WTC11 (cell line): Measurements from ENCODE around the gene IL2RA. TPM values are rescaled to one million over a fixed set of nuclear protein-coding genes. Genes with fewer than 3 reads are reported as not detected.

Experiments used
- ATAC-seq: fragments of 200-7000 bp; cut with Tn5 transposase; 2 replicates; pipeline ENCODE4 v1.10.0; 2021; ENCODE audit warnings: mild to moderate bottlenecking, moderate library complexity
- CTCF ChIA-PET: fragments of 300-600 bp; sonication (Branson Sonifier 250); formaldehyde crosslinking; loops from one replicate; lab custom pipeline; 2021; ENCODE audit warnings: antibody characterized with exemption; lab: Charles Lee
- POLR2A ChIA-PET: fragments of 350-600 bp; sonication (Branson Sonifier 250); formaldehyde crosslinking; loops from one replicate; lab custom pipeline; 2021; ENCODE audit warnings: antibody characterized with exemption; lab: Charles Lee
- DNase-seq: peaks from one replicate; pipeline ENCODE4 v3.0.0; 2021; ENCODE audit warnings: low spot score
- H3K27ac Mint-ChIP-seq: 2 replicates; pipeline ENCODE4 v1.8.0; 2021; ENCODE audit warnings: mixed read lengths
- H3K27me3 Mint-ChIP-seq: 2 replicates; pipeline ENCODE4 v1.8.0; 2021; ENCODE audit warnings: low read depth, mild to moderate bottlenecking, moderate library complexity, mixed read lengths
- H3K36me3 Mint-ChIP-seq: 2 replicates; pipeline ENCODE4 v1.8.0; 2021; ENCODE audit warnings: mixed read lengths
- H3K4me1 Mint-ChIP-seq: 2 replicates; pipeline ENCODE4 v1.8.0; 2022; ENCODE audit warnings: mixed read lengths
- H3K4me3 Mint-ChIP-seq: 2 replicates; pipeline ENCODE4 v1.8.0; 2021; ENCODE audit warnings: mild to moderate bottlenecking, moderate library complexity, mixed read lengths
- H3K9me3 Mint-ChIP-seq: 2 replicates; pipeline ENCODE4 v1.8.0; 2021; ENCODE audit warnings: mixed read lengths
- ETV6 ChIP-seq: sonication (generic); formaldehyde crosslinking; IDR thresholded peaks from 2 replicates; pipeline ENCODE4 v1.8.1; 2022; ENCODE audit warnings: mild to moderate bottlenecking, missing genetic modification reagents
- FOXP1 ChIP-seq: sonication (generic); formaldehyde crosslinking; IDR thresholded peaks from 2 replicates; pipeline ENCODE4 v1.8.0; 2022; ENCODE audit warnings: missing genetic modification reagents, mild to moderate bottlenecking, moderate library complexity, borderline replicate concordance
- GRHL2 ChIP-seq: fragments of 250-450 bp; sonication (Bioruptor Pico); IDR thresholded peaks from 2 replicates; pipeline ENCODE4 v1.8.0; 2022; ENCODE audit warnings: mild to moderate bottlenecking, moderate library complexity; ENCODE audit not compliant: insufficient replicate concordance, severe bottlenecking
- IRF2 ChIP-seq: sonication (generic); formaldehyde crosslinking; IDR thresholded peaks from 2 replicates; pipeline ENCODE4 v1.8.0; 2022; ENCODE audit warnings: low read depth, missing genetic modification reagents, borderline replicate concordance
- TEAD1 ChIP-seq: sonication (generic); formaldehyde crosslinking; IDR thresholded peaks from 2 replicates; pipeline ENCODE4 v1.8.0; 2022; ENCODE audit warnings: mild to moderate bottlenecking, missing genetic modification reagents
- TEAD4 ChIP-seq: sonication (generic); formaldehyde crosslinking; IDR thresholded peaks from 2 replicates; pipeline ENCODE4 v1.8.0; 2022; ENCODE audit warnings: mild to moderate bottlenecking, missing genetic modification reagents
- ZNF121 ChIP-seq: sonication (generic); formaldehyde crosslinking; IDR thresholded peaks from 2 replicates; pipeline ENCODE4 v1.8.0; 2023; ENCODE audit warnings: missing genetic modification reagents
- ZNF138 ChIP-seq: sonication (generic); formaldehyde crosslinking; conservative IDR thresholded peaks from 2 replicates; pipeline ENCODE4 v1.8.1; 2022; ENCODE audit warnings: mild to moderate bottlenecking, moderate library complexity, missing genetic modification reagents
- ZNF423 ChIP-seq: fragments of 250-450 bp; sonication (Bioruptor Pico); IDR thresholded peaks from 2 replicates; pipeline ENCODE4 v2.1.2; 2022; ENCODE audit warnings: mild to moderate bottlenecking, moderate library complexity
- ZNF671 ChIP-seq: fragments of 250-450 bp; sonication (Bioruptor Pico); IDR thresholded peaks from 2 replicates; pipeline ENCODE4 v1.8.0; 2021; ENCODE audit warnings: mild to moderate bottlenecking
- total RNA-seq: library from RNA; stranded (reverse); gene quantifications from 3 replicates; pipeline ENCODE4 v1.2.3, GENCODE V29; 2021
- TF ChIP-seq, protein P1 (sequence below): sonication (generic); formaldehyde crosslinking; IDR thresholded peaks from 2 replicates; pipeline ENCODE4 v1.8.1; 2022; ENCODE audit warnings: missing genetic modification reagents, borderline replicate concordance
- TF ChIP-seq, protein P2 (sequence below): sonication (generic); formaldehyde crosslinking; IDR thresholded peaks from 2 replicates; pipeline ENCODE4 v1.8.1; 2022; ENCODE audit warnings: mild to moderate bottlenecking, missing genetic modification reagents, moderate library complexity, borderline replicate concordance
- TF ChIP-seq, protein P3 (sequence below): sonication (generic); formaldehyde crosslinking; IDR thresholded peaks from 2 replicates; pipeline ENCODE4 v1.8.1; 2023; ENCODE audit warnings: mild to moderate bottlenecking, missing genetic modification reagents, moderate library complexity
- TF ChIP-seq, protein P4 (sequence below): sonication (generic); formaldehyde crosslinking; IDR thresholded peaks from 2 replicates; pipeline ENCODE4 v1.8.0; 2023; ENCODE audit warnings: missing genetic modification reagents, mild to moderate bottlenecking, borderline replicate concordance
- TF ChIP-seq, protein P5 (sequence below): fragments of 250-450 bp; sonication (Bioruptor Pico); IDR thresholded peaks from 2 replicates; pipeline ENCODE4 v1.8.0; 2021; ENCODE audit warnings: mild to moderate bottlenecking
- TF ChIP-seq, protein P6 (sequence below): fragments of 250-450 bp; sonication (Bioruptor Pico); IDR thresholded peaks from 2 replicates; pipeline ENCODE4 v1.9.0; 2021; ENCODE audit warnings: mild to moderate bottlenecking
- TF ChIP-seq, protein P7 (sequence below): sonication (generic); formaldehyde crosslinking; IDR thresholded peaks from 2 replicates; pipeline ENCODE4 v1.8.1; 2023; ENCODE audit warnings: mild to moderate bottlenecking, missing genetic modification reagents

The IL2RA gene
- total RNA-seq, 1 experiment from 2014 or later: 0.31 TPM

DNA sequence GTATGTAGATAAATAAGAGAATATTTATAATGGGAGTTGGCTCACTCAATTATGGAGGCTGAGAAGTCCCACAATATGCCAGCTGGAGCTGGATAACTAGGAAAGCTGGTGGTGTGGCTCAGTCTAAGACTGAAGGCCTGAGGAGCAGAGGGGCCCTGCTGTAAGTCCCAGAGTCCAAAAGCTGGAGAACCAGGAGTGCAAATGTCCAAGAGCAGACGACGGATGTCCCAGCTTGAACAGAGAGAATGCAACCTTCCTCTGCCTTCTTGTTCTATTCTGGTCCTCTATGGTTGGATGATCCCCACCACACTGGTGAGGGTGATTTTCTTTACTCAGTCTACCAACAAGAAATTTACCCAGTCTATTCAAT lies 13.2 kb downstream of the IL2RA start (continued):
- TF ChIP-seq, protein P1, sequence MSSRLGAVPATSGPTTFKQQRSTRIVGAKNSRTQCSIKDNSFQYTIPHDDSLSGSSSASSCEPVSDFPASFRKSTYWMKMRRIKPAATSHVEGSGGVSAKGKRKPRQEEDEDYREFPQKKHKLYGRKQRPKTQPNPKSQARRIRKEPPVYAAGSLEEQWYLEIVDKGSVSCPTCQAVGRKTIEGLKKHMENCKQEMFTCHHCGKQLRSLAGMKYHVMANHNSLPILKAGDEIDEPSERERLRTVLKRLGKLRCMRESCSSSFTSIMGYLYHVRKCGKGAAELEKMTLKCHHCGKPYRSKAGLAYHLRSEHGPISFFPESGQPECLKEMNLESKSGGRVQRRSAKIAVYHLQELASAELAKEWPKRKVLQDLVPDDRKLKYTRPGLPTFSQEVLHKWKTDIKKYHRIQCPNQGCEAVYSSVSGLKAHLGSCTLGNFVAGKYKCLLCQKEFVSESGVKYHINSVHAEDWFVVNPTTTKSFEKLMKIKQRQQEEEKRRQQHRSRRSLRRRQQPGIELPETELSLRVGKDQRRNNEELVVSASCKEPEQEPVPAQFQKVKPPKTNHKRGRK (CRISPR knock-in tag): no peak
- TF ChIP-seq, protein P2, sequence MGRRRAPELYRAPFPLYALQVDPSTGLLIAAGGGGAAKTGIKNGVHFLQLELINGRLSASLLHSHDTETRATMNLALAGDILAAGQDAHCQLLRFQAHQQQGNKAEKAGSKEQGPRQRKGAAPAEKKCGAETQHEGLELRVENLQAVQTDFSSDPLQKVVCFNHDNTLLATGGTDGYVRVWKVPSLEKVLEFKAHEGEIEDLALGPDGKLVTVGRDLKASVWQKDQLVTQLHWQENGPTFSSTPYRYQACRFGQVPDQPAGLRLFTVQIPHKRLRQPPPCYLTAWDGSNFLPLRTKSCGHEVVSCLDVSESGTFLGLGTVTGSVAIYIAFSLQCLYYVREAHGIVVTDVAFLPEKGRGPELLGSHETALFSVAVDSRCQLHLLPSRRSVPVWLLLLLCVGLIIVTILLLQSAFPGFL (CRISPR knock-in tag): no peak
- TF ChIP-seq ZNF423 (CRISPR knock-in tag) (no peak), ZNF138 (CRISPR knock-in tag) (no peak), ETV6 (no peak), ZNF671 (CRISPR knock-in tag) (no peak), FOXP1 (CRISPR knock-in tag) (no peak), IRF2 (CRISPR knock-in tag) (no peak), ZNF121 (no peak)
- TF ChIP-seq, protein P3, sequence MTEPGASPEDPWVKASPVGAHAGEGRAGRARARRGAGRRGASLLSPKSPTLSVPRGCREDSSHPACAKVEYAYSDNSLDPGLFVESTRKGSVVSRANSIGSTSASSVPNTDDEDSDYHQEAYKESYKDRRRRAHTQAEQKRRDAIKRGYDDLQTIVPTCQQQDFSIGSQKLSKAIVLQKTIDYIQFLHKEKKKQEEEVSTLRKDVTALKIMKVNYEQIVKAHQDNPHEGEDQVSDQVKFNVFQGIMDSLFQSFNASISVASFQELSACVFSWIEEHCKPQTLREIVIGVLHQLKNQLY: no peak
- TF ChIP-seq, protein P4, sequence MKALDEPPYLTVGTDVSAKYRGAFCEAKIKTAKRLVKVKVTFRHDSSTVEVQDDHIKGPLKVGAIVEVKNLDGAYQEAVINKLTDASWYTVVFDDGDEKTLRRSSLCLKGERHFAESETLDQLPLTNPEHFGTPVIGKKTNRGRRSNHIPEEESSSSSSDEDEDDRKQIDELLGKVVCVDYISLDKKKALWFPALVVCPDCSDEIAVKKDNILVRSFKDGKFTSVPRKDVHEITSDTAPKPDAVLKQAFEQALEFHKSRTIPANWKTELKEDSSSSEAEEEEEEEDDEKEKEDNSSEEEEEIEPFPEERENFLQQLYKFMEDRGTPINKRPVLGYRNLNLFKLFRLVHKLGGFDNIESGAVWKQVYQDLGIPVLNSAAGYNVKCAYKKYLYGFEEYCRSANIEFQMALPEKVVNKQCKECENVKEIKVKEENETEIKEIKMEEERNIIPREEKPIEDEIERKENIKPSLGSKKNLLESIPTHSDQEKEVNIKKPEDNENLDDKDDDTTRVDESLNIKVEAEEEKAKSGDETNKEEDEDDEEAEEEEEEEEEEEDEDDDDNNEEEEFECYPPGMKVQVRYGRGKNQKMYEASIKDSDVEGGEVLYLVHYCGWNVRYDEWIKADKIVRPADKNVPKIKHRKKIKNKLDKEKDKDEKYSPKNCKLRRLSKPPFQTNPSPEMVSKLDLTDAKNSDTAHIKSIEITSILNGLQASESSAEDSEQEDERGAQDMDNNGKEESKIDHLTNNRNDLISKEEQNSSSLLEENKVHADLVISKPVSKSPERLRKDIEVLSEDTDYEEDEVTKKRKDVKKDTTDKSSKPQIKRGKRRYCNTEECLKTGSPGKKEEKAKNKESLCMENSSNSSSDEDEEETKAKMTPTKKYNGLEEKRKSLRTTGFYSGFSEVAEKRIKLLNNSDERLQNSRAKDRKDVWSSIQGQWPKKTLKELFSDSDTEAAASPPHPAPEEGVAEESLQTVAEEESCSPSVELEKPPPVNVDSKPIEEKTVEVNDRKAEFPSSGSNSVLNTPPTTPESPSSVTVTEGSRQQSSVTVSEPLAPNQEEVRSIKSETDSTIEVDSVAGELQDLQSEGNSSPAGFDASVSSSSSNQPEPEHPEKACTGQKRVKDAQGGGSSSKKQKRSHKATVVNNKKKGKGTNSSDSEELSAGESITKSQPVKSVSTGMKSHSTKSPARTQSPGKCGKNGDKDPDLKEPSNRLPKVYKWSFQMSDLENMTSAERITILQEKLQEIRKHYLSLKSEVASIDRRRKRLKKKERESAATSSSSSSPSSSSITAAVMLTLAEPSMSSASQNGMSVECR (CRISPR knock-in tag): no peak
- TF ChIP-seq, protein P5, sequence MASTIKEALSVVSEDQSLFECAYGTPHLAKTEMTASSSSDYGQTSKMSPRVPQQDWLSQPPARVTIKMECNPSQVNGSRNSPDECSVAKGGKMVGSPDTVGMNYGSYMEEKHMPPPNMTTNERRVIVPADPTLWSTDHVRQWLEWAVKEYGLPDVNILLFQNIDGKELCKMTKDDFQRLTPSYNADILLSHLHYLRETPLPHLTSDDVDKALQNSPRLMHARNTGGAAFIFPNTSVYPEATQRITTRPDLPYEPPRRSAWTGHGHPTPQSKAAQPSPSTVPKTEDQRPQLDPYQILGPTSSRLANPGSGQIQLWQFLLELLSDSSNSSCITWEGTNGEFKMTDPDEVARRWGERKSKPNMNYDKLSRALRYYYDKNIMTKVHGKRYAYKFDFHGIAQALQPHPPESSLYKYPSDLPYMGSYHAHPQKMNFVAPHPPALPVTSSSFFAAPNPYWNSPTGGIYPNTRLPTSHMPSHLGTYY (CRISPR knock-in tag): no peak

DNA sequence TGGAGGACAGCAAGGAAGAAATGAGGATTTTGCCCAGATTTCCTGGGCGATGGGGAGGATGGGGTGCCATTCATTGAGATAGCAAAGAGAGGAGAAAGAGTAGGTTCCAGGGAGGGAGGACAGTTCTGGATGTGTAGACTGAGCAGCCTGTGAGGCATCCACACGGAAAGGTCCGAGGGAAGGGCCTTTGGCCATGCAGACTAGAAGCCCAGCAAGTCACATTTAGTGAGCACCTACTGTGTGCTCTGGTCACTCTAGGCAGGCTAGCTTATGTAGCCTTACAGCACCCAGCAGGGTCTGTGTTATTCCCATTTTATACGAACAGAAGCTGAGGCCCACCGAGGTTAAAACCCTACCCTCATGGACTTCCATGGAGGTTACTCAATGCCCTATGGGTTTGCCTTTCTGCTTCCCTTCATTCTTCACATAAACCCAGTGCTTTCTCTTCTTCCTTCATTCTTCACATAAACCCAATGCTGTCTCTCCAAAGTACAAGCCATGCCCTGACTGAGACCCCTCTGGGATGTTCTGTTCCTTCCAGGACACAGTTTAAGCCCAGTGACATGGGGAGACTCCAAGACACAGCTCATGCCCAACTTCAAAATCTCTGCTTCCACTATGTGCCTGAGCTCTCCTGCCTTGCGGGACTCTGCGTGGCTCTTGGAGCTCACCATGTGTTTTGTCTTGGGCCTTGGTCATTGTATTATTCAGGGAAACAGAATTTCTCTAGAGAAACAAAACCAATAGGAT lies 13.7 kb downstream of the IL2RA start:
- Mint-ChIP-seq H3K9me3 (no peaks in the 10 kb centered on the region), H3K4me1 (peaks cover 7% of the 10 kb centered on the region), H3K27me3 (no peaks in the 10 kb centered on the region), H3K27ac (no peak overlapping the region), H3K36me3 (no peaks in the 10 kb centered on the region), H3K4me3 (no peak overlapping the region)
- no peak for TF ChIP-seq GRHL2 (CRISPR knock-in tag)
- TF ChIP-seq TEAD4 (CRISPR knock-in tag): no peak
- TF ChIP-seq, protein P6, sequence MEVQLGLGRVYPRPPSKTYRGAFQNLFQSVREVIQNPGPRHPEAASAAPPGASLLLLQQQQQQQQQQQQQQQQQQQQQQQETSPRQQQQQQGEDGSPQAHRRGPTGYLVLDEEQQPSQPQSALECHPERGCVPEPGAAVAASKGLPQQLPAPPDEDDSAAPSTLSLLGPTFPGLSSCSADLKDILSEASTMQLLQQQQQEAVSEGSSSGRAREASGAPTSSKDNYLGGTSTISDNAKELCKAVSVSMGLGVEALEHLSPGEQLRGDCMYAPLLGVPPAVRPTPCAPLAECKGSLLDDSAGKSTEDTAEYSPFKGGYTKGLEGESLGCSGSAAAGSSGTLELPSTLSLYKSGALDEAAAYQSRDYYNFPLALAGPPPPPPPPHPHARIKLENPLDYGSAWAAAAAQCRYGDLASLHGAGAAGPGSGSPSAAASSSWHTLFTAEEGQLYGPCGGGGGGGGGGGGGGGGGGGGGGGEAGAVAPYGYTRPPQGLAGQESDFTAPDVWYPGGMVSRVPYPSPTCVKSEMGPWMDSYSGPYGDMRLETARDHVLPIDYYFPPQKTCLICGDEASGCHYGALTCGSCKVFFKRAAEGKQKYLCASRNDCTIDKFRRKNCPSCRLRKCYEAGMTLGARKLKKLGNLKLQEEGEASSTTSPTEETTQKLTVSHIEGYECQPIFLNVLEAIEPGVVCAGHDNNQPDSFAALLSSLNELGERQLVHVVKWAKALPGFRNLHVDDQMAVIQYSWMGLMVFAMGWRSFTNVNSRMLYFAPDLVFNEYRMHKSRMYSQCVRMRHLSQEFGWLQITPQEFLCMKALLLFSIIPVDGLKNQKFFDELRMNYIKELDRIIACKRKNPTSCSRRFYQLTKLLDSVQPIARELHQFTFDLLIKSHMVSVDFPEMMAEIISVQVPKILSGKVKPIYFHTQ (CRISPR knock-in tag): no peak
- no peak for TF ChIP-seq TEAD1 (CRISPR knock-in tag)
- TF ChIP-seq, protein P7, sequence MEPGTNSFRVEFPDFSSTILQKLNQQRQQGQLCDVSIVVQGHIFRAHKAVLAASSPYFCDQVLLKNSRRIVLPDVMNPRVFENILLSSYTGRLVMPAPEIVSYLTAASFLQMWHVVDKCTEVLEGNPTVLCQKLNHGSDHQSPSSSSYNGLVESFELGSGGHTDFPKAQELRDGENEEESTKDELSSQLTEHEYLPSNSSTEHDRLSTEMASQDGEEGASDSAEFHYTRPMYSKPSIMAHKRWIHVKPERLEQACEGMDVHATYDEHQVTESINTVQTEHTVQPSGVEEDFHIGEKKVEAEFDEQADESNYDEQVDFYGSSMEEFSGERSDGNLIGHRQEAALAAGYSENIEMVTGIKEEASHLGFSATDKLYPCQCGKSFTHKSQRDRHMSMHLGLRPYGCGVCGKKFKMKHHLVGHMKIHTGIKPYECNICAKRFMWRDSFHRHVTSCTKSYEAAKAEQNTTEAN: no peak
- ChIA-PET POLR2A (no interaction called here), CTCF (no interaction called here)
- ATAC-seq (no peak), DNase-seq (no peak)
